DND-41 (cell line): ENCODE data around the gene SELENOF.
A peak's percentile ranks its signal among the peaks of the same experiment; 100 is the strongest.

Experiments used
- ATAC-seq: fragments of 200-7000 bp; cut with Tn5 transposase; 3 replicates; pipeline ENCODE4 v1.9.1; 2021; ENCODE audit warnings: low read depth; ENCODE audit not compliant: insufficient read depth
- DNase-seq: peaks from one replicate; pipeline ENCODE4 v3.0.0-alpha.2; 2020
- H2AFZ ChIP-seq: 2 replicates; pipeline ENCODE4 v1.6.0; 2012; ENCODE audit warnings: low read depth, low read length
- H3K27ac ChIP-seq: 2 replicates; pipeline ENCODE4 v1.5.1; 2012; ENCODE audit warnings: low read length, inconsistent platforms
- H3K27me3 ChIP-seq: fragments of 200-600 bp; sonication (generic); 2 replicates; pipeline ENCODE4 v1.6.0; 2012; ENCODE audit warnings: low read length, mild to moderate bottlenecking, inconsistent platforms; ENCODE audit not compliant: insufficient read depth, poor library complexity
- H3K36me3 ChIP-seq: 2 replicates; pipeline ENCODE4 v1.5.1; 2012; ENCODE audit warnings: low read length, inconsistent platforms; ENCODE audit not compliant: insufficient read depth
- H3K4me1 ChIP-seq: 2 replicates; pipeline ENCODE4 v1.5.1; 2012; ENCODE audit warnings: mild to moderate bottlenecking, low read length; ENCODE audit not compliant: insufficient read depth
- H3K4me2 ChIP-seq: 2 replicates; pipeline ENCODE4 v1.6.0; 2012; ENCODE audit warnings: mild to moderate bottlenecking, moderate library complexity, low read length, inconsistent platforms; ENCODE audit not compliant: insufficient read depth
- H3K4me3 ChIP-seq, 2 experiments: fragments of 200-600 bp in 1 of 2; shearing (Covaris generic) in 1 of 2; 2 replicates each; pipeline ENCODE4 v1.5.1; 2012 to 2016; ENCODE audit warnings: inconsistent platforms in 2 of 2, low read length in 2 of 2, mild to moderate bottlenecking in 2 of 2, low read depth in 1 of 2, moderate library complexity in 1 of 2
- H3K79me2 ChIP-seq: 2 replicates; pipeline ENCODE4 v1.6.0; 2012; ENCODE audit warnings: low read length, inconsistent platforms; ENCODE audit not compliant: insufficient read depth
- H3K9ac ChIP-seq: 2 replicates; pipeline ENCODE4 v1.6.0; 2012; ENCODE audit warnings: low read depth, mild to moderate bottlenecking, inconsistent platforms, low read length, moderate library complexity
- H3K9me3 ChIP-seq: 2 replicates; pipeline ENCODE4 v1.5.1; 2012; ENCODE audit warnings: low read length, moderate library complexity, mild to moderate bottlenecking, inconsistent platforms; ENCODE audit not compliant: insufficient read depth, severe bottlenecking
- H4K20me1 ChIP-seq: 2 replicates; pipeline ENCODE4 v1.6.0; 2012; ENCODE audit warnings: low read length; ENCODE audit not compliant: insufficient read depth
- CTCF ChIP-seq: IDR thresholded peaks from 2 replicates; pipeline ENCODE4 v1.5.1; 2012; ENCODE audit warnings: borderline replicate concordance, low read length, moderate library complexity, mild to moderate bottlenecking; ENCODE audit not compliant: poor library complexity, severe bottlenecking; ENCODE audit errors: extremely low read depth
- EZH2 ChIP-seq: IDR thresholded peaks from 3 replicates; pipeline ENCODE4 v1.6.1; 2012; ENCODE audit warnings: borderline replicate concordance, low read depth, mild to moderate bottlenecking, moderate library complexity, low read length, inconsistent platforms; ENCODE audit not compliant: severe bottlenecking

SELENOF gene

GRCh38 chr1:86913896-86914600, at the start of gene SELENOF:
Gene SELENOF (minus strand): TSS chr1:86914126. CDS start chr1:86914111, 15 bp downstream.
- Histone ChIP-seq H3K4me1 (peaks cover 43% of the 10 kb centered on the region), H4K20me1 (peaks cover 33% of the 10 kb centered on the region), H3K4me3 (peak within 1 kb of the TSS; percentile 86 to 89), H3K27ac (peak within 1 kb of the TSS; percentile 95), H3K9me3 (no peaks in the 10 kb centered on the region), H3K79me2 (peaks cover 91% of the 10 kb centered on the region), H3K36me3 (peaks cover 13% of the 10 kb centered on the region), H3K27me3 (no peaks in the 10 kb centered on the region), H3K4me2 (peak within 1 kb of the TSS; percentile 95), H3K9ac (peak within 1 kb of the TSS; percentile 86), H2AFZ (peak within 1 kb of the TSS; percentile 94)
- no peak for TF ChIP-seq CTCF
- peak; percentile 85 for ATAC-seq
- peak; percentile 100 for DNase-seq

- Histone ChIP-seq H3K9ac (no peak overlapping the region), H3K4me1 (no peaks in the 10 kb centered on the region), H3K9me3 (no peaks in the 10 kb centered on the region), H3K4me3 (no peak overlapping the region), H3K79me2 (no peaks in the 10 kb centered on the region; the same call in 1 of the 2 replicates), H4K20me1 (0 out of 2 replicates have a peak, but pooled peaks cover 3% of the 10 kb centered on the region), H2AFZ (no peak overlapping the region), H3K36me3 (no peaks in the 10 kb centered on the region), H3K27ac (no peak overlapping the region), H3K27me3 (no peaks in the 10 kb centered on the region), H3K4me2 (no peak overlapping the region)
- ATAC-seq = no peak
- TF ChIP-seq CTCF (no peak), EZH2 (no peak)
- no peak for DNase-seq
These were observed 46.6 kb upstream of the SELENOF start for GRCh38 chr1:86960548-86960947.

GRCh38 chr1:86957221-86957620, 43.3 kb upstream of the SELENOF start:
- H4K20me1 ChIP-seq = peaks cover 6% of the 10 kb centered on the region; the same call in 1 of the 2 replicates
- no peaks in the 10 kb centered on the region for H3K36me3 ChIP-seq
- H3K4me3 ChIP-seq = no peak overlapping the region
- no peak overlapping the region for H3K27ac ChIP-seq
- no peaks in the 10 kb centered on the region for H3K9me3 ChIP-seq
- H3K4me1 ChIP-seq = no peaks in the 10 kb centered on the region
- TF ChIP-seq EZH2 (no peak), CTCF (no peak)
- H3K4me2 ChIP-seq = no peak overlapping the region
- ATAC-seq = no peak
- H3K9ac ChIP-seq = no peak overlapping the region
- DNase-seq = no peak
- H2AFZ ChIP-seq = no peak overlapping the region
- no peaks in the 10 kb centered on the region for H3K27me3 ChIP-seq
- peaks cover 10% of the 10 kb centered on the region; the same call in 1 of the 2 replicates for H3K79me2 ChIP-seq
